Body of pancreas (tissue), 4 donors: ENCODE results near the gene OSBPL6. TPM values are rescaled to one million over a fixed set of nuclear protein-coding genes. Genes with fewer than 3 reads are reported as not detected.

Source experiments
- ATAC-seq: fragments of 150-250 bp; one replicate; pipeline ENCODE4 v1.9.1; 2016
- DNase-seq, 4 donors: peaks; one replicate each; pipeline ENCODE4 v3.0.0-alpha.2; 2019
- H3K27ac ChIP-seq, 4 donors: fragments of 200-600 bp; sonication (generic); 1 replicate in 3 of 4; 2 replicates in 1 of 4; pipeline versions ENCODE4 v1.5.1 to v1.6.1; 2016 to 2019; ENCODE audit warnings: mild to moderate bottlenecking in 1 of 4, mixed read lengths in 1 of 4, moderate library complexity in 1 of 4
- H3K27me3 ChIP-seq, 2 donors: fragments of 200-600 bp; sonication (generic); one replicate each; pipeline ENCODE4 v1.6.0; 2016; ENCODE audit warnings: mild to moderate bottlenecking in 1 of 2
- H3K36me3 ChIP-seq, 2 donors: fragments of 200-600 bp; sonication (generic); replicated peaks in 1 of 2; 2 replicates each; pipeline ENCODE4 v1.5.1; 2016; ENCODE audit warnings: low read depth in 2 of 2; ENCODE audit not compliant: insufficient read depth in 1 of 2
- H3K4me1 ChIP-seq: fragments of 200-600 bp; sonication (generic); one replicate; pipeline ENCODE4 v1.6.0; 2016
- H3K4me3 ChIP-seq, 2 donors: fragments of 200-600 bp; sonication (generic); 1 replicate in 1 of 2; 2 replicates in 1 of 2; pipeline ENCODE4 v1.5.1; 2016 to 2019
- H3K9me3 ChIP-seq, 3 donors: fragments of 200-600 bp; sonication (generic); 1 replicate in 2 of 3; 2 replicates in 1 of 3; pipeline ENCODE4 v1.5.1; 2016
- POLR2A ChIP-seq, 3 donors: fragments of 450-650 bp; IDR thresholded peaks; one replicate each; pipeline ENCODE4 v1.6.1; 2016; ENCODE audit warnings: antibody characterized with exemption in 3 of 3, mild to moderate bottlenecking in 2 of 3
- WGBS, 2 donors: methylation state at CpG; one replicate each; pipeline ENCODE4 v1.1.5; 2017; 5-methylcytosine and 5-hydroxymethylcytosine counted together
- intact Hi-C: fragments of 100-400 bp; cut with DNase I; formaldehyde crosslinking; loops from one replicate; pipeline ENCODE4 v1.15.1; 2023
- total RNA-seq, 2 donors: library from RNA; depleted of rRNA; stranded (reverse); fragments of >200 nt; gene quantifications; one replicate each; pipeline ENCODE4 v1.1.0, GENCODE V29; 2016
- TF ChIP-seq, protein P1 (sequence below), 7 experiments: fragments of 450-650 bp in 4 of 7; fragments of 200-600 bp in 3 of 7; sonication (generic) in 3 of 7; IDR thresholded peaks; one replicate each; pipeline ENCODE4 v1.5.1; 2016 to 2019; ENCODE audit warnings: antibody characterized with exemption in 7 of 7

The OSBPL6 gene
- total RNA-seq, 2 donors from 2014 or later: 0.26 to 2.0 TPM

DNA sequence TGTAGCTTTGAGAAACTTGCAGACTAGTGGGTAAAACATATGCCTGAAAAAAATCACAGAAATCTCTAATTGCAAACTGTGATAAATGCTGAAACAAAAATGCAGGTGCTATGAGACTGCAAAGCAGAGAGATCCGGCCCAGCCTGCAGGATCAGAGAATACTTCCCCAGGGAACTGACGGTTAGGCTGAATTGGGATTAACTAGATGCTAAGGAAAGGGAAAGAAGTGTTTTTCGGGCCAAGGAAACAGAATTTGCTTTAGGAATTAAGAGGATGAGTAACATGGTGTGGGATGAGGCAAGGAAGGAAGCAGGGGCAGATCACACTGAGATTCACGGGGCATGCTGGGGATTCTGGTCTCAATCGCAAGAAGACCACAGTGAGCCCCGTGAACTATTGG lies 71.5 kb downstream of the OSBPL6 start:
- TF ChIP-seq POLR2A (IDR thresholded peaks at IDR 0.05): no peak
- TF ChIP-seq, protein P1, sequence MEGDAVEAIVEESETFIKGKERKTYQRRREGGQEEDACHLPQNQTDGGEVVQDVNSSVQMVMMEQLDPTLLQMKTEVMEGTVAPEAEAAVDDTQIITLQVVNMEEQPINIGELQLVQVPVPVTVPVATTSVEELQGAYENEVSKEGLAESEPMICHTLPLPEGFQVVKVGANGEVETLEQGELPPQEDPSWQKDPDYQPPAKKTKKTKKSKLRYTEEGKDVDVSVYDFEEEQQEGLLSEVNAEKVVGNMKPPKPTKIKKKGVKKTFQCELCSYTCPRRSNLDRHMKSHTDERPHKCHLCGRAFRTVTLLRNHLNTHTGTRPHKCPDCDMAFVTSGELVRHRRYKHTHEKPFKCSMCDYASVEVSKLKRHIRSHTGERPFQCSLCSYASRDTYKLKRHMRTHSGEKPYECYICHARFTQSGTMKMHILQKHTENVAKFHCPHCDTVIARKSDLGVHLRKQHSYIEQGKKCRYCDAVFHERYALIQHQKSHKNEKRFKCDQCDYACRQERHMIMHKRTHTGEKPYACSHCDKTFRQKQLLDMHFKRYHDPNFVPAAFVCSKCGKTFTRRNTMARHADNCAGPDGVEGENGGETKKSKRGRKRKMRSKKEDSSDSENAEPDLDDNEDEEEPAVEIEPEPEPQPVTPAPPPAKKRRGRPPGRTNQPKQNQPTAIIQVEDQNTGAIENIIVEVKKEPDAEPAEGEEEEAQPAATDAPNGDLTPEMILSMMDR (IDR thresholded peaks at IDR 0.05): no peak
- DNase-seq (no peak), ATAC-seq (no peak)
- no peaks in the 10 kb centered on the region for H3K4me1 ChIP-seq
- intact Hi-C loops: no loop called here
- no peak overlapping the region for H3K4me3 ChIP-seq
- H3K36me3 ChIP-seq: no peaks in the 10 kb centered on the region
- no peak overlapping the region for H3K27ac ChIP-seq
- H3K9me3 ChIP-seq: no peaks in the 10 kb centered on the region
- H3K27me3 ChIP-seq: no peaks in the 10 kb centered on the region
- WGBS, 2 donors: 74 to 76% methylated on average over 6 of the region's 6 CpGs

DNA sequence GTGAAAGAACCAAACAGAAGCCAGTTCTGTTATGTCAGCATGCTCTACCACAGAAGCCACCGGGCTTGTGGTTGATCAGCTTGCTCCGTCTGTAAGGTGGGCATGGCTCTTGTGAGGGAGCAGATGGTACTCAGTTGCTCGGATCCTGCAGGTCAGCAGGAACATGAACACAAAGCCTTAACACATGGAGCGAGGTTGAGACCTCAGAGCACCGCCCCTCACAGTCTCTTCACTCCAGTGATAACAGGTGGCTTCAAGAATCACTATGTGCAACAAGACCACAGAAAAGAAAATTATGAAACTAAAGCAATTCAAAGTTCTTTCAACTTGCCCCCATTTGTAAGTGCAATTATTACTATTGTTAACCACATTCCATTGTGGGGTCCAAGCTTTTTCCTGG lies 72.1 kb downstream of the OSBPL6 start:
- H3K36me3 ChIP-seq: no peaks in the 10 kb centered on the region
- no peak overlapping the region for H3K4me3 ChIP-seq
- no peak for TF ChIP-seq POLR2A (IDR thresholded peaks at IDR 0.05)
- TF ChIP-seq, protein P1 (IDR thresholded peaks at IDR 0.05): no peak

DNA sequence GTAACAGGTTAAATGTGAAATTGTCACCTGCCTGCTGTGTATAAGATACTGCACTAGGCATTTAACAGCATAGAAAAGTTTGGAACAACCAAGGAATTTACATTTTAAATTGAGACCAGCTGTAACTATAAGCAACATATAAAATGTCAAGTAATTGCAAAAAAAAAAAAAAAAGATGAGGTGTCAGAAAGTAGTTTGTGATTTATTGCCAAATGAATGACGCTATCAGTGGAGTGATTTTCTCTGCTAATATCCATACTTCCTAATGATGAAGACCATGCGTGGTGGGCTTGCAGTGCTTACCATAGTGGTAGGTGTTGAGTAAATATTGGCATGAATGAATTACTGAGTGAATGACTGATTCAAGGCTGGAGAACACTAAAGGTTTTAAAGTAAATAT lies 73.3 kb downstream of the OSBPL6 start:
- Histone ChIP-seq H3K27me3 (no peaks in the 10 kb centered on the region), H3K36me3 (no peaks in the 10 kb centered on the region), H3K27ac (no peak overlapping the region), H3K4me1 (no peaks in the 10 kb centered on the region), H3K4me3 (no peak overlapping the region), H3K9me3 (no peaks in the 10 kb centered on the region)
- DNase-seq (no peak), ATAC-seq (no peak)
- intact Hi-C loops: no loop called here
- 89 to 96% methylated on average over 2 of the region's 2 CpGs for WGBS, 2 donors
- TF ChIP-seq, protein P1 (IDR thresholded peaks at IDR 0.05): no peak
- TF ChIP-seq POLR2A (IDR thresholded peaks at IDR 0.05): no peak

More for the DNA sequence above, 72.1 kb downstream of the OSBPL6 start:
- DNase-seq (no peak), ATAC-seq (no peak)
- intact Hi-C loops: no loop called here
- no peaks in the 10 kb centered on the region for H3K27me3 ChIP-seq
- no peak overlapping the region for H3K27ac ChIP-seq
- no peaks in the 10 kb centered on the region for H3K4me1 ChIP-seq
- H3K9me3 ChIP-seq: no peaks in the 10 kb centered on the region
- 83 to 84% methylated on average over 5 of the region's 5 CpGs for WGBS, 2 donors

DNA sequence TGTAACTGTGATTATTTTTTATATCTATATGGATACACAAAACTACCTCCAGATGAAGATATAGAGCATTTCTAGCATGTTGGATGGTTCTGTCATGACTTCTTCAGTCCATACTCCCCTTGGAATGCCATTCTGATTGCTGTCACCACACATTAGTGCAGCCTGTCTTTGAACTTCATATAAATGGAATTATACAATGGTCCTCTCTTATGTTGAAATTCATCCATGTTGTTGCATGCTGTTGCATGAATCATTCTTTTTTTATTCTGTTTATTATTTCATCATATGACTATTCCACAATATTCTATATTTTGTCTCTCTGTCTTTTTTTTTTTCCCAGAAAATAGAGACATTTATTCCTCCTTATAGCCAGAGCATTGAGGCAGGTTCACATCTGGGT lies 74.1 kb downstream of the OSBPL6 start:
- no peak for DNase-seq
- Histone ChIP-seq H3K36me3 (no peaks in the 10 kb centered on the region), H3K4me3 (no peak overlapping the region), H3K9me3 (no peaks in the 10 kb centered on the region), H3K27me3 (no peaks in the 10 kb centered on the region), H3K27ac (no peak overlapping the region), H3K4me1 (no peaks in the 10 kb centered on the region)
- TF ChIP-seq POLR2A (IDR thresholded peaks at IDR 0.05): no peak
- TF ChIP-seq, protein P1 (IDR thresholded peaks at IDR 0.05): no peak
- intact Hi-C loops: no loop called here
- no peak for ATAC-seq

DNA sequence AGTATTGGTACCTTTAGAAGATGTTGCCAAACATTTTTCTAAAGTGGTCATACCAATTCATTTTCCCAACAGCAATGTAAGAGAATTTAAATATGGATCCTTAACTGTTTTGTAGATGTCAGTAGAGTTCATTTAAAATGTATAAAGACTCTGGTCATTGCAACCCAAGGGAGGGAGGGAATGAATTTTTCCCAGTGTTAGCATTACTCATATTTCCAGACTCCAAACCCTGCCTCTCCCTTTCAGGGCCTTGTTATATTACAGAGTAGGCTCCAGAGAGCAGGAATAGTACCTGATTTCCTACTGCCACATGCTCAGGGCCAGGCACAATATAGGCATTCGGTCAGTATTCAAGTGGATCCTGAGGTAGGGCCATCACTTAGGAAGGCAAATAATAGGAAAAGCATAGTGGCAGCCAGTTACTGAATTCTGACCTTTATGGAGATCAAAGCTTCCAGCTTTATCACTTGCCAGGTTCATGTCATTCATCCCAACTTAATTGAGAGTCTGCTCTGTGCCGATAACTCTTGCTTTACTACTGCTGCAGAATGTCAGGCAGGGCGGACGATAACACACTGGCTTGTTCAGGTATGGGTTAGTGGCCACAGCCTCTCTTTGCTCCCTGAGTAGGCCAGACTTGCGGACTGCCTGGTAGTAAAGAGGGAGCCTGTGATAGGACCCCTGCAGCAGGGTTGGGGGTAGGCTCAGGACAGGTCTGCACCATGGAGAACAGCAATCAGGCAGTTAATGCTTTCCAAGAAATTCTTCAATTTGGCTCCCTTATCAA lies 75.3 kb downstream of the OSBPL6 start:
- Histone ChIP-seq H3K4me3 (no peak overlapping the region), H3K4me1 (no peaks in the 10 kb centered on the region), H3K27me3 (no peaks in the 10 kb centered on the region), H3K9me3 (no peaks in the 10 kb centered on the region), H3K36me3 (no peaks in the 10 kb centered on the region), H3K27ac (no peak overlapping the region)
- no peak for DNase-seq
- intact Hi-C loops: no loop called here
- 85 to 90% methylated on average over 5 of the region's 5 CpGs for WGBS, 2 donors
- TF ChIP-seq, protein P1 (IDR thresholded peaks at IDR 0.05): no peak
- TF ChIP-seq POLR2A (IDR thresholded peaks at IDR 0.05): no peak
- no peak for ATAC-seq
